Measurements from ENCODE around the gene MAB21L4.

MAB21L4 gene

GRCh38 chr2:240881913-240882312 is 14.0 kb downstream of the MAB21L4 start:
- FAIRE-seq (no peak), DNase-seq (ENCODE audit: low spot score) (no peak)

- DNase-seq (ENCODE audit: low spot score) = no peak
- FAIRE-seq = no peak
These were observed 16.9 kb downstream of the MAB21L4 start for GRCh38 chr2:240879105-240879504.

GRCh38 chr2:240878341-240878936 is 17.5 kb downstream of the MAB21L4 start:
- FAIRE-seq (no peak), DNase-seq (ENCODE audit: low spot score) (no peak)

- DNase-seq (ENCODE audit: low spot score) (no peak), FAIRE-seq (no peak)
These were observed 18.3 kb downstream of the MAB21L4 start for GRCh38 chr2:240877460-240878340.

GRCh38 chr2:240876475-240877251 is 19.3 kb downstream of the MAB21L4 start:
- DNase-seq (ENCODE audit: low spot score) (no peak), FAIRE-seq (no peak)

GRCh38 chr2:240876035-240876474 is 19.9 kb downstream of the MAB21L4 start:
- FAIRE-seq (no peak), DNase-seq (ENCODE audit: low spot score) (no peak)

- FAIRE-seq (no peak), DNase-seq (ENCODE audit: low spot score) (no peak)
These were observed 20.5 kb downstream of the MAB21L4 start for GRCh38 chr2:240875228-240876034.

GRCh38 chr2:240874715-240875227 is 21.2 kb downstream of the MAB21L4 start:
- FAIRE-seq = no peak

GRCh38 chr2:240873805-240874714 is 21.9 kb downstream of the MAB21L4 start:
- no peak for DNase-seq (ENCODE audit: low spot score)
- no peak for FAIRE-seq

More at GRCh38 chr2:240874715-240875227, 21.2 kb downstream of the MAB21L4 start:
- DNase-seq (ENCODE audit: low spot score) = no peak

- FAIRE-seq (no peak), DNase-seq (ENCODE audit: low spot score) (no peak)
These were observed 22.7 kb downstream of the MAB21L4 start for GRCh38 chr2:240873098-240873788.

- DNase-seq (ENCODE audit: low spot score) = no peak
- FAIRE-seq = no peak
These were observed 23.4 kb downstream of the MAB21L4 start for GRCh38 chr2:240872317-240873097.

- FAIRE-seq (no peak), DNase-seq (ENCODE audit: low spot score) (no peak)
These were observed 24.6 kb downstream of the MAB21L4 start for GRCh38 chr2:240871071-240871958.

- DNase-seq (ENCODE audit: low spot score) (no peak), FAIRE-seq (no peak)
These were observed 25.7 kb downstream of the MAB21L4 start for GRCh38 chr2:240869956-240870875.

- DNase-seq (ENCODE audit: low spot score) (no peak), FAIRE-seq (no peak)
These were observed 26.6 kb downstream of the MAB21L4 start for GRCh38 chr2:240869109-240869955.
